Gastroesophageal sphincter (tissue), 4 donors: ENCODE results near the gene WFDC9. TPM values are rescaled to one million over a fixed set of nuclear protein-coding genes. Genes with fewer than 3 reads are reported as not detected.
"Not testable (repeated sequence)": the region's sequence is repeated elsewhere in the genome, so short reads cannot be mapped to it uniquely, and the experiment has no call there.

Experiments
- ATAC-seq: fragments of 150-250 bp; one replicate; pipeline ENCODE4 v1.9.1; 2016; ENCODE audit warnings: mild to moderate bottlenecking, moderate library complexity
- H3K27ac ChIP-seq, 4 donors: fragments of 200-600 bp; sonication (generic) in 3 of 4; 1 replicate in 3 of 4; 2 replicates in 1 of 4; pipeline ENCODE4 v1.5.1; 2016 to 2019
- H3K27me3 ChIP-seq: fragments of 200-600 bp; sonication (generic); one replicate; pipeline ENCODE4 v1.5.1; 2019
- H3K36me3 ChIP-seq, 2 donors: fragments of 200-600 bp; sonication (generic); one replicate each; pipeline ENCODE4 v1.5.1; 2019; ENCODE audit warnings: control low read depth in 1 of 2
- H3K4me1 ChIP-seq, 3 donors: fragments of 200-600 bp; sonication (generic); 1 replicate in 2 of 3; 2 replicates in 1 of 3; pipeline ENCODE4 v1.5.1; 2016 to 2019; ENCODE audit warnings: control low read depth in 2 of 3
- H3K4me3 ChIP-seq, 2 donors: fragments of 200-600 bp; sonication (generic); one replicate each; pipeline ENCODE4 v1.5.1; 2019; ENCODE audit warnings: mild to moderate bottlenecking in 1 of 2, moderate library complexity in 1 of 2
- H3K9me3 ChIP-seq, 3 donors: fragments of 200-600 bp; sonication (generic); one replicate each; pipeline ENCODE4 v1.5.1; 2017 to 2019; ENCODE audit warnings: control low read depth in 2 of 3
- CTCF ChIP-seq, 4 experiments: fragments of 200-600 bp in 2 of 4; fragments of 450-650 bp in 2 of 4; sonication (generic) in 1 of 4; IDR thresholded peaks; one replicate each; pipeline ENCODE4 v1.5.1; 2017 to 2019; ENCODE audit warnings: antibody characterized with exemption in 4 of 4, mild to moderate bottlenecking in 2 of 4, moderate library complexity in 2 of 4
- EP300 ChIP-seq: sonication (generic); formaldehyde crosslinking; IDR thresholded peaks from one replicate; pipeline ENCODE4 v1.6.1; 2017; ENCODE audit warnings: antibody characterized with exemption, mild to moderate bottlenecking
- POLR2A ChIP-seq, 2 donors: fragments of 450-650 bp; IDR thresholded peaks; one replicate each; pipeline ENCODE4 v1.6.1; 2017; ENCODE audit warnings: antibody characterized with exemption in 2 of 2, mild to moderate bottlenecking in 2 of 2, moderate library complexity in 1 of 2
- POLR2AphosphoS5 ChIP-seq: sonication (generic); formaldehyde crosslinking; IDR thresholded peaks from one replicate; pipeline ENCODE4 v1.6.1; 2017; ENCODE audit warnings: antibody characterized with exemption
- WGBS, 2 donors: methylation state at CpG; one replicate each; pipeline ENCODE4 v1.1.5; 2018; ENCODE audit warnings: low coverage in 1 of 2; 5-methylcytosine and 5-hydroxymethylcytosine counted together
- total RNA-seq, 4 donors: library from RNA; depleted of rRNA; stranded (reverse); fragments of >200 nt; gene quantifications; one replicate each; pipeline ENCODE4 v1.1.0, GENCODE V29; 2016

WFDC9 gene
- total RNA-seq, 4 donors from 2014 or later = not detected

GRCh38 chr20:45649312-45649863, 18.3 kb upstream of the WFDC9 start:
- H3K4me3 ChIP-seq = no peak overlapping the region
- no peak for ATAC-seq
- H3K27ac ChIP-seq = no peak overlapping the region
- H3K4me1 ChIP-seq = no peaks in the 10 kb centered on the region
- 56 to 68% methylated on average over 3 to 6 of the region's 6 CpGs for WGBS, 2 donors
- peaks cover 11% of the 10 kb centered on the region for H3K27me3 ChIP-seq
- no peak for TF ChIP-seq EP300
- TF ChIP-seq POLR2A (IDR thresholded peaks at IDR 0.05) = no peak
- no peak for TF ChIP-seq CTCF (IDR thresholded peaks at IDR 0.05)
- TF ChIP-seq POLR2AphosphoS5 = no peak
- no peaks in the 10 kb centered on the region for H3K36me3 ChIP-seq
- peaks cover 0 to 7% (median 0%) of the 10 kb centered on the region in 3 donors for H3K9me3 ChIP-seq

GRCh38 chr20:45647441-45648050, 16.5 kb upstream of the WFDC9 start:
- Histone ChIP-seq H3K36me3 (no peaks in the 10 kb centered on the region), H3K27me3 (peaks cover 16% of the 10 kb centered on the region), H3K4me3 (no peak overlapping the region), H3K9me3 (peaks cover 0 to 7% (median 0%) of the 10 kb centered on the region in 3 donors), H3K27ac (no peak overlapping the region), H3K4me1 (no peaks in the 10 kb centered on the region)
- 60% methylated on average over 1 of the region's 1 CpG; no CpG with 5 or more reads in 1 of the 2 donors for WGBS, 2 donors
- ATAC-seq = no peak
- TF ChIP-seq POLR2A (IDR thresholded peaks at IDR 0.05) = no peak
- no peak for TF ChIP-seq CTCF (IDR thresholded peaks at IDR 0.05)
- TF ChIP-seq POLR2AphosphoS5 = no peak
- no peak for TF ChIP-seq EP300

- ATAC-seq = no peak
- Histone ChIP-seq H3K27ac (no peak overlapping the region), H3K27me3 (peaks cover 16% of the 10 kb centered on the region), H3K9me3 (peaks cover 0 to 6% (median 0%) of the 10 kb centered on the region in 3 donors), H3K36me3 (no peaks in the 10 kb centered on the region), H3K4me3 (no peak overlapping the region), H3K4me1 (no peaks in the 10 kb centered on the region)
- 60 to 80% methylated on average over 1 to 2 of the region's 3 CpGs for WGBS, 2 donors
- TF ChIP-seq POLR2A (IDR thresholded peaks at IDR 0.05) (no peak), EP300 (no peak), POLR2AphosphoS5 (no peak), CTCF (IDR thresholded peaks at IDR 0.05) (no peak)
These were observed 15.8 kb upstream of the WFDC9 start for GRCh38 chr20:45646875-45647274.

GRCh38 chr20:45645869-45646268, 14.8 kb upstream of the WFDC9 start:
- not testable (repeated sequence) for H3K27me3 ChIP-seq, H3K36me3 ChIP-seq, H3K4me3 ChIP-seq, H3K27ac ChIP-seq, ATAC-seq, H3K9me3 ChIP-seq, H3K4me1 ChIP-seq
- WGBS, 2 donors = no CpG with 5 or more reads among the region's 28 CpGs

GRCh38 chr20:45641076-45641475, 10.0 kb upstream of the WFDC9 start:
- whole genome bisulfite sequencing, 2 donors = 95% methylated on average over 12 of the region's 24 CpGs; no CpG with 5 or more reads in 1 of the 2 donors
- not testable (repeated sequence) for H3K4me1 ChIP-seq, H3K27me3 ChIP-seq, H3K9me3 ChIP-seq, H3K36me3 ChIP-seq, H3K4me3 ChIP-seq, H3K27ac ChIP-seq, ATAC-seq

GRCh38 chr20:45639687-45640086, 8.6 kb upstream of the WFDC9 start:
- no peaks in the 10 kb centered on the region for H3K9me3 ChIP-seq
- H3K36me3 ChIP-seq = no peaks in the 10 kb centered on the region
- peaks cover 5% of the 10 kb centered on the region for H3K27me3 ChIP-seq
- H3K4me3 ChIP-seq = no peak overlapping the region
- no peak for TF ChIP-seq POLR2A (IDR thresholded peaks at IDR 0.05)
- H3K4me1 ChIP-seq = no peaks in the 10 kb centered on the region
- WGBS, 2 donors = 71 to 79% methylated on average over 5 of the region's 5 CpGs
- no peak overlapping the region for H3K27ac ChIP-seq
- no peak for ATAC-seq
